ENCODE results near the gene OPA3. TPM values are rescaled to one million over a fixed set of nuclear protein-coding genes. Genes with fewer than 3 reads are reported as not detected.

The OPA3 gene
- total RNA-seq, 1 donor from 2014 or later = 12.3 TPM

GRCh38 chr19:45517641-45518468 lies 66.7 kb downstream of the OPA3 start:
- no peak for TF ChIP-seq CTCF (IDR thresholded peaks at IDR 0.05; ENCODE audit: insufficient read depth, low read length, poor library complexity, severe bottlenecking)
- DNase-seq (ENCODE audit: low read depth) = no peak
- peaks cover 4% of the 10 kb centered on the region for H3K36me3 ChIP-seq (ENCODE audit: control insufficient read depth, insufficient read depth, low read length)
- H3K4me3 ChIP-seq (ENCODE audit: low read depth, low read length) = no peak overlapping the region
- no peaks in the 10 kb centered on the region for H3K27me3 ChIP-seq (ENCODE audit: control insufficient read depth, insufficient read depth, low read length)

GRCh38 chr19:45517238-45517637 lies 67.4 kb downstream of the OPA3 start:
- no peaks in the 10 kb centered on the region for H3K27me3 ChIP-seq (ENCODE audit: control insufficient read depth, insufficient read depth, low read length)
- no peak for DNase-seq (ENCODE audit: low read depth)
- peaks cover 4% of the 10 kb centered on the region for H3K36me3 ChIP-seq (ENCODE audit: control insufficient read depth, insufficient read depth, low read length)
- TF ChIP-seq CTCF (IDR thresholded peaks at IDR 0.05; ENCODE audit: insufficient read depth, low read length, poor library complexity, severe bottlenecking) = no peak
- no peak overlapping the region for H3K4me3 ChIP-seq (ENCODE audit: low read depth, low read length)

GRCh38 chr19:45515807-45516401 lies 68.7 kb downstream of the OPA3 start:
- no peak for TF ChIP-seq CTCF (IDR thresholded peaks at IDR 0.05; ENCODE audit: insufficient read depth, low read length, poor library complexity, severe bottlenecking)
- Histone ChIP-seq H3K27me3 (ENCODE audit: control insufficient read depth, insufficient read depth, low read length) (no peaks in the 10 kb centered on the region), H3K36me3 (ENCODE audit: control insufficient read depth, insufficient read depth, low read length) (peaks cover 4% of the 10 kb centered on the region), H3K4me3 (ENCODE audit: low read depth, low read length) (no peak overlapping the region)
- no peak for DNase-seq (ENCODE audit: low read depth)

- peaks cover 4% of the 10 kb centered on the region for H3K36me3 ChIP-seq (ENCODE audit: control insufficient read depth, insufficient read depth, low read length)
- H3K4me3 ChIP-seq (ENCODE audit: low read depth, low read length) = no peak overlapping the region
- H3K27me3 ChIP-seq (ENCODE audit: control insufficient read depth, insufficient read depth, low read length) = no peaks in the 10 kb centered on the region
- TF ChIP-seq CTCF (IDR thresholded peaks at IDR 0.05; ENCODE audit: insufficient read depth, low read length, poor library complexity, severe bottlenecking) = no peak
- DNase-seq (ENCODE audit: low read depth) = no peak
Measured at GRCh38 chr19:45515081-45515624, 69.4 kb downstream of the OPA3 start.

GRCh38 chr19:45514376-45515051 lies 70.1 kb downstream of the OPA3 start:
- no peak overlapping the region for H3K4me3 ChIP-seq (ENCODE audit: low read depth, low read length)
- no peak for DNase-seq (ENCODE audit: low read depth)
- H3K27me3 ChIP-seq (ENCODE audit: control insufficient read depth, insufficient read depth, low read length) = no peaks in the 10 kb centered on the region
- no peak for TF ChIP-seq CTCF (IDR thresholded peaks at IDR 0.05; ENCODE audit: insufficient read depth, low read length, poor library complexity, severe bottlenecking)
- H3K36me3 ChIP-seq (ENCODE audit: control insufficient read depth, insufficient read depth, low read length) = peaks cover 3% of the 10 kb centered on the region
